Measurements from ENCODE around the gene APLP2.

Gene APLP2

GRCh38 chr11:130121445-130121978 lies 51.8 kb downstream of the APLP2 start:
- no peak for DNase-seq

GRCh38 chr11:130122141-130122575 lies 52.5 kb downstream of the APLP2 start:
- DNase-seq: no peak

- DNase-seq: no peak
Observed at GRCh38 chr11:130123414-130124040, 53.8 kb downstream of the APLP2 start.

- DNase-seq: no peak
Observed at GRCh38 chr11:130124096-130124495, 54.4 kb downstream of the APLP2 start.

- DNase-seq: no peak
Observed at GRCh38 chr11:130125638-130126037, 55.9 kb downstream of the APLP2 start.

- DNase-seq: no peak
Observed at GRCh38 chr11:130126516-130126915, 56.8 kb downstream of the APLP2 start.

- no peak for DNase-seq
Observed at GRCh38 chr11:130127509-130127908, 57.8 kb downstream of the APLP2 start.

GRCh38 chr11:130128626-130129025 lies 58.9 kb downstream of the APLP2 start:
- DNase-seq: no peak

- DNase-seq: no peak
Observed at GRCh38 chr11:130129922-130130321, 60.2 kb downstream of the APLP2 start.

- DNase-seq: peak; percentile 45
Observed at GRCh38 chr11:130131961-130132850, 62.5 kb downstream of the APLP2 start.

GRCh38 chr11:130133716-130134115 lies 64.0 kb downstream of the APLP2 start:
- no peak for DNase-seq

GRCh38 chr11:130136107-130136506 lies 66.4 kb downstream of the APLP2 start:
- DNase-seq: no peak

- no peak for DNase-seq
Observed at GRCh38 chr11:130137999-130138398, 68.3 kb downstream of the APLP2 start.

GRCh38 chr11:130139401-130139800 lies 69.7 kb downstream of the APLP2 start:
- no peak for DNase-seq

GRCh38 chr11:130141561-130142341 lies 72.1 kb downstream of the APLP2 start:
- no peak for DNase-seq

GRCh38 chr11:130144141-130144540 lies 74.4 kb downstream of the APLP2 start:
- no peak for DNase-seq

- DNase-seq: no peak
Observed at GRCh38 chr11:130144861-130145281, 75.2 kb downstream of the APLP2 start.

- DNase-seq: no peak
Observed at GRCh38 chr11:130145311-130145812, 75.7 kb downstream of the APLP2 start.

- DNase-seq: no peak
Observed at GRCh38 chr11:130145975-130146776, 76.5 kb downstream of the APLP2 start.

- no peak for DNase-seq
Observed at GRCh38 chr11:130146796-130147195, 77.1 kb downstream of the APLP2 start.

- DNase-seq: no peak
Observed at GRCh38 chr11:130148796-130149326, 79.2 kb downstream of the APLP2 start.

- DNase-seq: no peak
Observed at GRCh38 chr11:130150790-130151189, 81.1 kb downstream of the APLP2 start.
